Neural cell (in vitro differentiated cells): ENCODE results near the gene KRT73. TPM values are rescaled to one million over a fixed set of nuclear protein-coding genes. Genes with fewer than 3 reads are reported as not detected.

ENCODE experiments used
- H2AFZ ChIP-seq: fragments of 200-600, 300-800 bp; sonication (generic), shearing (Covaris generic); 2 replicates; pipeline ENCODE4 v1.6.0; 2014; ENCODE audit warnings: low read depth, mild to moderate bottlenecking, antibody characterized with exemption, low read length, moderate library complexity
- H3F3A ChIP-seq: fragments of 200-600 bp; shearing (Covaris generic); 2 replicates; pipeline ENCODE4 v1.6.1; 2016; ENCODE audit warnings: mild to moderate bottlenecking, moderate library complexity, mixed read lengths, antibody characterized with exemption, low read length; ENCODE audit not compliant: insufficient read depth, poor library complexity, severe bottlenecking
- H3K27ac ChIP-seq: fragments of 200-600, 300-800 bp; sonication (generic), shearing (Covaris generic); 2 replicates; pipeline ENCODE4 v1.5.1; 2014; ENCODE audit warnings: mild to moderate bottlenecking, low read length, moderate library complexity
- H3K27me3 ChIP-seq: fragments of 300-800, 200-600 bp; sonication (generic), shearing (Covaris generic); 2 replicates; pipeline ENCODE4 v1.6.0; 2014; ENCODE audit warnings: mild to moderate bottlenecking, low read depth, low read length, moderate library complexity; ENCODE audit not compliant: insufficient read depth
- H3K36me3 ChIP-seq: fragments of 300-800, 200-600 bp; sonication (generic), shearing (Covaris generic); 2 replicates; pipeline ENCODE4 v1.5.1; 2014; ENCODE audit warnings: mild to moderate bottlenecking, antibody characterized with exemption, low read length, moderate library complexity; ENCODE audit not compliant: insufficient read depth
- H3K4me2 ChIP-seq: fragments of 300-800, 200-600 bp; sonication (generic), shearing (Covaris generic); 2 replicates; pipeline ENCODE4 v1.6.0; 2014; ENCODE audit warnings: mild to moderate bottlenecking, low read length
- H3K4me3 ChIP-seq: fragments of 300-800, 200-600 bp; sonication (generic), shearing (Covaris generic); 2 replicates; pipeline ENCODE4 v1.5.1; 2014; ENCODE audit warnings: mild to moderate bottlenecking, low read length, moderate library complexity
- H3K79me2 ChIP-seq: fragments of 200-600 bp; shearing (Covaris generic); replicated peaks from 2 replicates; pipeline ENCODE4 v1.6.0; 2014; ENCODE audit warnings: mild to moderate bottlenecking, low read length, moderate library complexity; ENCODE audit not compliant: insufficient read depth
- H3K9ac ChIP-seq: fragments of 300-800, 200-600 bp; sonication (generic), shearing (Covaris generic); 2 replicates; pipeline ENCODE4 v1.6.1; 2016; ENCODE audit warnings: mild to moderate bottlenecking, low read length, mixed read lengths
- H3K9me2 ChIP-seq: fragments of 200-600 bp; shearing (Covaris generic); 2 replicates; pipeline ENCODE4 v1.6.1; 2016; ENCODE audit warnings: mild to moderate bottlenecking, low read length, mixed read lengths; ENCODE audit not compliant: insufficient read depth
- H3K9me3 ChIP-seq: fragments of 200-600, 300-800 bp; sonication (generic), shearing (Covaris generic); 2 replicates; pipeline ENCODE4 v1.6.1; 2016; ENCODE audit warnings: mild to moderate bottlenecking, mixed run types, low read length, moderate library complexity, mixed read lengths
- H4K20me1 ChIP-seq: fragments of 200-600 bp; shearing (Covaris generic); 2 replicates; pipeline ENCODE4 v1.6.1; 2016; ENCODE audit warnings: mild to moderate bottlenecking, mixed run types; ENCODE audit not compliant: insufficient read depth
- CTCF ChIP-seq: fragments of 450-650 bp; IDR thresholded peaks from 2 replicates; pipeline ENCODE4 v1.5.1; 2014; ENCODE audit warnings: antibody characterized with exemption, mild to moderate bottlenecking, moderate library complexity; ENCODE audit not compliant: poor library complexity, severe bottlenecking
- EP300 ChIP-seq: fragments of 450-650 bp; conservative IDR thresholded peaks from 2 replicates; pipeline ENCODE4 v1.6.1; 2014; ENCODE audit warnings: antibody characterized with exemption, mild to moderate bottlenecking, moderate library complexity; ENCODE audit not compliant: poor library complexity, severe bottlenecking
- EZH2 ChIP-seq: fragments of 200-600, 300-800 bp; shearing (Covaris generic), sonication (generic); IDR thresholded peaks from 2 replicates; pipeline ENCODE4 v1.6.1; 2014; ENCODE audit warnings: antibody characterized with exemption, low read length, borderline replicate concordance, mild to moderate bottlenecking; ENCODE audit not compliant: insufficient read depth, poor library complexity, severe bottlenecking
- MXI1 ChIP-seq: fragments of 450-650 bp; conservative IDR thresholded peaks from 2 replicates; pipeline ENCODE4 v1.6.1; 2014; ENCODE audit warnings: antibody characterized with exemption, mild to moderate bottlenecking; ENCODE audit not compliant: poor library complexity, severe bottlenecking
- POLR2AphosphoS5 ChIP-seq: IDR thresholded peaks from 2 replicates; pipeline ENCODE4 v1.6.1; 2012
- RAD21 ChIP-seq: fragments of 450-650 bp; conservative IDR thresholded peaks from 2 replicates; pipeline ENCODE4 v1.6.1; 2014; ENCODE audit warnings: antibody characterized with exemption, mild to moderate bottlenecking, moderate library complexity
- REST ChIP-seq: IDR thresholded peaks from 2 replicates; pipeline ENCODE4 v1.6.1; 2012; ENCODE audit warnings: borderline replicate concordance
- SMC3 ChIP-seq: fragments of 450-650 bp; conservative IDR thresholded peaks from 2 replicates; pipeline ENCODE4 v1.6.1; 2014; ENCODE audit warnings: antibody characterized with exemption, mild to moderate bottlenecking, moderate library complexity; ENCODE audit not compliant: poor library complexity
- TAF1 ChIP-seq: IDR thresholded peaks from 2 replicates; pipeline ENCODE4 v1.6.1; 2012; ENCODE audit warnings: low read depth
- polyA plus RNA-seq: library from polyadenylated mRNA; depleted of rRNA; stranded (reverse); fragments of >200 nt; gene quantifications from 2 replicates; pipeline ENCODE4 v1.2.3, GENCODE V29; 2014

Gene KRT73
- polyA plus RNA-seq, 1 donor from 2014 or later = not detected

GRCh38 chr12:52615912-52616311, 2.4 kb downstream of the KRT73 start:
- Histone ChIP-seq H3K4me3 (no peak overlapping the region), H3K36me3 (no peaks in the 10 kb centered on the region), H3K9ac (no peak overlapping the region), H3K9me2 (no peaks in the 10 kb centered on the region), H3K27ac (no peak overlapping the region), H3F3A (no peaks in the 10 kb centered on the region), H3K79me2 (no peaks in the 10 kb centered on the region), H3K9me3 (no peaks in the 10 kb centered on the region), H4K20me1 (no peaks in the 10 kb centered on the region), H3K4me2 (no peak overlapping the region), H2AFZ (no peak overlapping the region), H3K27me3 (no peaks in the 10 kb centered on the region)
- TF ChIP-seq RAD21 (no peak), CTCF (no peak), SMC3 (no peak), REST (no peak), POLR2AphosphoS5 (no peak), MXI1 (no peak), TAF1 (no peak), EP300 (no peak), EZH2 (no peak)

- Histone ChIP-seq H3K9me2 (no peaks in the 10 kb centered on the region), H3K27ac (no peak overlapping the region), H3K27me3 (no peaks in the 10 kb centered on the region), H3F3A (no peaks in the 10 kb centered on the region), H3K36me3 (no peaks in the 10 kb centered on the region), H3K79me2 (no peaks in the 10 kb centered on the region), H3K9me3 (no peaks in the 10 kb centered on the region), H2AFZ (no peak overlapping the region), H4K20me1 (no peaks in the 10 kb centered on the region), H3K4me2 (no peak overlapping the region), H3K4me3 (no peak overlapping the region), H3K9ac (no peak overlapping the region)
- TF ChIP-seq CTCF (no peak), EZH2 (no peak), REST (no peak), MXI1 (no peak), TAF1 (no peak), RAD21 (no peak), POLR2AphosphoS5 (no peak), EP300 (no peak), SMC3 (no peak)
Observed at GRCh38 chr12:52615208-52615868, 3.0 kb downstream of the KRT73 start.
